ENCODE measurements around the gene IL24. TPM values are rescaled to one million over a fixed set of nuclear protein-coding genes. Genes with fewer than 3 reads are reported as not detected.
A peak's percentile ranks its signal among the peaks of the same experiment; 100 is the strongest.
"Not testable (repeated sequence)": the region's sequence is repeated elsewhere in the genome, so short reads cannot be mapped to it uniquely, and the experiment has no call there.

Gene IL24
- 10 to 100 TPM in 1 of 2 experiments, 1 to 10 TPM in 1; 10.0 to 10.7 TPM for total RNA-seq

GRCh38 chr1:206897175-206897574 is at the start of gene IL24:
IL24 (plus strand) TSS chr1:206897443; CDS start chr1:206897833, 390 bp downstream.
- ChIA-PET CTCF (interaction anchor here (0.6 to 3.9 kb wide), 13 partner anchors 9 to 209 kb away, joined by 3 to 25 read pairs (median 5); partner anchors contain the start of gene IL20), POLR2A (interaction anchor here (1.1 to 1.7 kb wide), 4 partner anchors 8 to 24 kb away, joined by 3 to 8 read pairs (median 4); partner anchors contain the start of gene FCMR)
- H3K27me3 Mint-ChIP-seq: no peaks in the 10 kb centered on the region
- H3K4me3 Mint-ChIP-seq: peak within 1 kb of the TSS; percentile 76
- H3K4me1 Mint-ChIP-seq: peaks cover 86% of the 10 kb centered on the region
- H3K9me3 Mint-ChIP-seq (ENCODE audit: low read depth): no peaks in the 10 kb centered on the region
- intact Hi-C loops (cut with DNase I, micrococcal nuclease): loop anchor here (1.0 to 2.0 kb wide), 4 partner anchors 8 to 427 kb away; partner anchors contain the start of gene IKBKE (in 1 of the 2)
- ATAC-seq (peak; percentile 93), DNase-seq (peak; percentile 88)
- H3K36me3 Mint-ChIP-seq (ENCODE audit: low read depth): peaks cover 12% of the 10 kb centered on the region
- peak within 1 kb of the TSS; percentile 94 for H3K27ac Mint-ChIP-seq

DNA sequence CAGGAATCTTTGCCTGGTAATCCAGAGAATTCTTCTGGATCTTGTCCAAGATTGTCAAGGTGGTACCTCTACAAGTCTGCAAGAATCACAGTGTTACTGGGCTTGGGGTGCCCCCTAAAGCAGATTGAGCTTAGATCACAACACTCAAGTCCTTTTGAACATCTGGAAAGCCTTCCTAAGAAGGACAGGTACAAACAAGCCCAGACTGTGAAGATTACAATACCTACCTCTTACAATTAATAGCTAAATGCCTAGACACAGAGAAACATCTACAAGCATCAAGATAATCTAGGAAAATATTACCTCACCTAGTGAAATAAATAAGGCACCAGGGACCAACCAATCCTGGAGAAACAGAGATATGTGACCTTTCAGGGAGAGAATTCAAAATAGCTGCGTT is 49.3 kb upstream of the IL24 start:
- DNase-seq: no peak
- no peak for ATAC-seq
- ChIA-PET POLR2A (no interaction called here), CTCF (interaction anchor here (0.9 to 1.3 kb wide), 5 partner anchors 10 to 134 kb away, joined by 3 to 11 read pairs (median 3); partner anchors contain the start of gene IL20)
- H3K4me3 Mint-ChIP-seq: no peak overlapping the region
- intact Hi-C loops (cut with DNase I, micrococcal nuclease): no loop called here
- H3K27ac Mint-ChIP-seq: no peak overlapping the region
- H3K36me3 Mint-ChIP-seq (ENCODE audit: low read depth): no peaks in the 10 kb centered on the region
- no peaks in the 10 kb centered on the region for H3K27me3 Mint-ChIP-seq
- H3K9me3 Mint-ChIP-seq (ENCODE audit: low read depth): no peaks in the 10 kb centered on the region
- H3K4me1 Mint-ChIP-seq: no peaks in the 10 kb centered on the region

GRCh38 chr1:206850401-206850800 is 46.8 kb upstream of the IL24 start:
- H3K4me1 Mint-ChIP-seq: no peaks in the 10 kb centered on the region
- no peak for ATAC-seq
- CTCF ChIA-PET: interaction anchor here (1.1 to 2.3 kb wide), 3 partner anchors 15 to 124 kb away, joined by 3 to 7 read pairs (median 5); partner anchors contain the start of gene IL20
- H3K27me3 Mint-ChIP-seq: no peaks in the 10 kb centered on the region
- H3K27ac Mint-ChIP-seq: no peak overlapping the region
- intact Hi-C loops (cut with DNase I, micrococcal nuclease): no loop called here
- POLR2A ChIA-PET: no interaction called here
- H3K4me3 Mint-ChIP-seq: no peak overlapping the region
- H3K36me3 Mint-ChIP-seq (ENCODE audit: low read depth): no peaks in the 10 kb centered on the region
- peaks cover 3% of the 10 kb centered on the region for H3K9me3 Mint-ChIP-seq (ENCODE audit: low read depth)
- DNase-seq: no peak

GRCh38 chr1:206851341-206852010 is 45.8 kb upstream of the IL24 start:
- peaks cover under 1% of the 10 kb centered on the region for H3K4me1 Mint-ChIP-seq
- H3K36me3 Mint-ChIP-seq (ENCODE audit: low read depth): no peaks in the 10 kb centered on the region
- H3K27me3 Mint-ChIP-seq: no peaks in the 10 kb centered on the region
- CTCF ChIA-PET: interaction anchor here (0.7 to 2.3 kb wide), 4 partner anchors 14 to 125 kb away, joined by 3 to 7 read pairs (median 4); partner anchors contain the start of gene IL20
- intact Hi-C loops (cut with DNase I, micrococcal nuclease): no loop called here
- H3K9me3 Mint-ChIP-seq (ENCODE audit: low read depth): peaks cover 3% of the 10 kb centered on the region
- no peak for DNase-seq
- no peak overlapping the region for H3K4me3 Mint-ChIP-seq
- H3K27ac Mint-ChIP-seq: no peak overlapping the region
- POLR2A ChIA-PET: no interaction called here
- ATAC-seq: no peak

GRCh38 chr1:206852662-206853061 is 44.6 kb upstream of the IL24 start:
- H3K9me3 Mint-ChIP-seq (ENCODE audit: low read depth); H3K27me3 Mint-ChIP-seq; H3K36me3 Mint-ChIP-seq (ENCODE audit: low read depth); DNase-seq; ATAC-seq; intact Hi-C loops (cut with DNase I, micrococcal nuclease); H3K4me3 Mint-ChIP-seq; H3K27ac Mint-ChIP-seq; POLR2A ChIA-PET: not testable (repeated sequence)
- H3K4me1 Mint-ChIP-seq: peaks cover 10% of the 10 kb centered on the region
- CTCF ChIA-PET: interaction anchor here (0.6 to 1.4 kb wide), 3 partner anchors 59 to 347 kb away, joined by 3 read pairs; no protein-coding TSS in a partner anchor

DNA sequence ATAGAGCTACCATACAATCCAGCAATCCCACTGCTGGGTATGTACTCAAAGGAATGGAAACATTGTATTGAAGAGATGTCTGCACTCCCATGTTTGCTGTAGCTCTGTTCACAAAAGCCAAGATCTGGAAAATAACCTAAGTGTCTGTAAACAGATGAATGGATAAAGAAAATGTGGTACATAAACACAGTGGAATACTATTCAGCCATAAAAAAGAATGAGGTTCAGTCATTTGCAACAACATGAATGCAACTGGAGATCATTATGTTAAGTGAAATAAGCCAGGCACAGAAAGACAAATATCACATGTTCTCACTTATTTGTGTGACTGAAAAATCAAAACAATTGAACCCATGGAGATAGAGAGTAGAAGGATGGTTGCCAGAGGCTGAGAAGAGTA is 43.5 kb upstream of the IL24 start:
- H3K36me3 Mint-ChIP-seq (ENCODE audit: low read depth); POLR2A ChIA-PET; ATAC-seq; H3K27ac Mint-ChIP-seq; H3K4me3 Mint-ChIP-seq; H3K27me3 Mint-ChIP-seq; intact Hi-C loops (cut with DNase I, micrococcal nuclease); H3K9me3 Mint-ChIP-seq (ENCODE audit: low read depth); DNase-seq: not testable (repeated sequence)
- peaks cover 12% of the 10 kb centered on the region for H3K4me1 Mint-ChIP-seq
- CTCF ChIA-PET: interaction anchor here (0.6 to 1.4 kb wide), 3 partner anchors 11 to 119 kb away, joined by 3 to 6 read pairs (median 3); partner anchors contain the start of gene IL20

GRCh38 chr1:206854401-206855129 is 42.7 kb upstream of the IL24 start:
- no peaks in the 10 kb centered on the region for H3K36me3 Mint-ChIP-seq (ENCODE audit: low read depth)
- peaks cover 3% of the 10 kb centered on the region for H3K9me3 Mint-ChIP-seq (ENCODE audit: low read depth)
- H3K27ac Mint-ChIP-seq: no peak overlapping the region
- no peak overlapping the region for H3K4me3 Mint-ChIP-seq
- no peak for ATAC-seq
- no peaks in the 10 kb centered on the region for H3K27me3 Mint-ChIP-seq
- ChIA-PET CTCF (interaction anchor here (0.6 to 19.1 kb wide), 7 partner anchors 10 to 120 kb away, joined by 3 to 306 read pairs (median 6); partner anchors contain the start of genes FCMR and IL20), POLR2A (interaction anchor here (0.6 to 0.7 kb wide), 2 partner anchors 68 to 575 kb away, joined by 3 to 7 read pairs; no protein-coding TSS in a partner anchor)
- intact Hi-C loops (cut with DNase I, micrococcal nuclease): no loop called here
- H3K4me1 Mint-ChIP-seq: peaks cover 18% of the 10 kb centered on the region
- no peak for DNase-seq

- ATAC-seq (no peak), DNase-seq (no peak)
- Mint-ChIP-seq H3K9me3 (ENCODE audit: low read depth) (peaks cover 3% of the 10 kb centered on the region), H3K36me3 (ENCODE audit: low read depth) (no peaks in the 10 kb centered on the region), H3K27ac (no peak overlapping the region), H3K27me3 (peaks cover 3% of the 10 kb centered on the region), H3K4me3 (no peak overlapping the region), H3K4me1 (peaks cover 19% of the 10 kb centered on the region)
- CTCF ChIA-PET: interaction anchor here (0.7 to 19.1 kb wide), 10 partner anchors 9 to 188 kb away, joined by 3 to 306 read pairs (median 4); partner anchors contain the start of gene FCMR
- POLR2A ChIA-PET: no interaction called here
- intact Hi-C loops (cut with DNase I, micrococcal nuclease): loop anchor here in 1 of 2 experiments (2.0 kb wide), 2 partner anchors 39 to 57 kb away; no protein-coding TSS in a partner anchor
Measured at GRCh38 chr1:206855859-206856258, 41.4 kb upstream of the IL24 start.

DNA sequence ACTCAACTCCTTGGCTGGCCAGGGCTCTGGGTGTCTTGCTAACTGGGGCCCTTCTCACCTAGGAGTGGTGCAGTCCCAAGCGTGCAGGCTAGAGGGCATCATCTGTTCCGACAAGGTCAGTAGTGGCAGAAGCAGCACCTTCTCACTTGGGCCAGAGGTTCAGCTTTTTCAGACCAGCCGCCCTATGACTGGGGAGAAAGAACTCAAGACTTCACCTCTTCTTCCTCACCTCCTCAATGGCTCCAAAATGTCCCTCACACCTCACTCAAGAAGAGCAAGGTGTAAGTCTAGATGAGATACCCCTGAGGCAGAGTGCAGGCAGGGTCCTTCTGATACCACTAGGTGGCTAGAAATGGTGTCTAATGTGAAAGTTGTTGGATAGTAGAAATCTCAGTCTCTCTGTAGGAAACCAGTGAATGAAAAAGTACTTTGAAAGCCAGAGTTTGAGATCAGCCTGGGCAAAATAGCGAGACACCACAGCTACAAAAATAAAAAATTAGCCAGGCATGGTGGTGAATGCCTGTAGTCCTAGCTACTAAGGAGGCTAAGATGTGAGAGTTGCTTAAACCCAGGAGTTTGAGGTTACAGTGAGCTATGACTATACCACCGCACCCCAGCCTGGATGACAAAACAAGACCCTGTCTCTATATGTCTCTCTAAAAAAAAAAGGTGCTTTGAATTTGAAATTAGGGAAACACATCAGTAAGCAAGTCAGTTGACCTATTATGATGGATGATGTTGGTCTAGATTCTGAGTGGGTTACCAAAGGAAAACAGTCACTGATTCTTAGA is 40.4 kb upstream of the IL24 start:
- CTCF ChIA-PET: interaction anchor here (0.7 to 19.1 kb wide), 20 partner anchors 10 to 189 kb away, joined by 3 to 306 read pairs (median 3); partner anchors contain the start of gene FCMR
- peaks cover 3% of the 10 kb centered on the region for H3K9me3 Mint-ChIP-seq (ENCODE audit: low read depth)
- H3K27ac Mint-ChIP-seq: no peak overlapping the region
- H3K36me3 Mint-ChIP-seq (ENCODE audit: low read depth): no peaks in the 10 kb centered on the region
- ATAC-seq (peak; percentile 81), DNase-seq (peak; percentile 39)
- H3K4me3 Mint-ChIP-seq: no peak overlapping the region
- intact Hi-C loops (cut with DNase I, micrococcal nuclease): loop anchor here in 1 of 2 experiments (2.0 kb wide), 2 partner anchors 40 to 56 kb away; no protein-coding TSS in a partner anchor
- POLR2A ChIA-PET: no interaction called here
- H3K4me1 Mint-ChIP-seq: peaks cover 19% of the 10 kb centered on the region
- H3K27me3 Mint-ChIP-seq: peaks cover 9% of the 10 kb centered on the region

GRCh38 chr1:206859082-206859521 is 38.1 kb upstream of the IL24 start:
- Mint-ChIP-seq H3K4me1 (peaks cover 19% of the 10 kb centered on the region), H3K9me3 (ENCODE audit: low read depth) (no peaks in the 10 kb centered on the region), H3K27ac (no peak overlapping the region), H3K36me3 (ENCODE audit: low read depth) (no peaks in the 10 kb centered on the region), H3K27me3 (peaks cover 9% of the 10 kb centered on the region), H3K4me3 (no peak overlapping the region)
- ChIA-PET CTCF (interaction anchor here (0.5 to 19.1 kb wide), 18 partner anchors 12 to 965 kb away, joined by 3 to 306 read pairs (median 4); partner anchors contain the start of gene FCMR), POLR2A (no interaction called here)
- DNase-seq (no peak), ATAC-seq (no peak)
- intact Hi-C loops (cut with DNase I, micrococcal nuclease): no loop called here
